H1 (cell line): Measurements from ENCODE around the gene RIPOR3. TPM values are rescaled to one million over a fixed set of nuclear protein-coding genes. Genes with fewer than 3 reads are reported as not detected.

Experiments
- CBX5 ChIP-seq: fragments of 300-800, 300-1000 bp; sonication (generic); IDR thresholded peaks from 2 replicates; pipeline ENCODE4 v1.7.1; 2016; ENCODE audit warnings: antibody characterized with exemption, low read length, low read depth
- CEBPB ChIP-seq: IDR thresholded peaks from 2 replicates; pipeline ENCODE4 v1.6.1; 2012; ENCODE audit warnings: low read depth, low read length
- KDM5A ChIP-seq: fragments of 200-600 bp; IDR thresholded peaks from 2 replicates; pipeline ENCODE4 v1.7.1; 2012; ENCODE audit warnings: mild to moderate bottlenecking, low read length, inconsistent platforms, mixed read lengths
- RAD21 ChIP-seq, 2 experiments: IDR thresholded peaks in 1 of 2; conservative IDR thresholded peaks in 1 of 2; 2 replicates each; pipeline ENCODE4 v1.6.1; 2011; ENCODE audit warnings: low read depth in 2 of 2, low read length in 2 of 2, improper control_type of control experiment in 1 of 2, inconsistent platforms in 1 of 2, mild to moderate bottlenecking in 1 of 2, moderate library complexity in 1 of 2
- RFX5 ChIP-seq: IDR thresholded peaks from 2 replicates; pipeline ENCODE4 v1.6.1; 2011; ENCODE audit warnings: low read depth, low read length, improper control_type of control experiment, borderline replicate concordance
- TBP ChIP-seq: IDR thresholded peaks from 2 replicates; pipeline ENCODE4 v1.6.1; 2011; ENCODE audit warnings: low read depth, low read length, improper control_type of control experiment
- polyA plus RNA-seq, 7 experiments: library from polyadenylated mRNA; depleted of rRNA in 3 of 7; stranded (reverse) in 5 of 7; unstranded in 2 of 7; fragments of >200 nt in 5 of 7; fragments of 200-250 nt in 2 of 7; gene quantifications; 1 replicate in 5 of 7; 2 replicates in 1 of 7; 4 replicates in 1 of 7; pipeline versions ENCODE4 v1.2.1 to v1.2.3, GENCODE V29; 2011 to 2013; ENCODE audit warnings: missing spikeins in 2 of 7, mixed read lengths in 2 of 7
- total RNA-seq: library from RNA; stranded (reverse); fragmentation: NEBNext Ultra II Directional; extraction: Animal tissue kit (Norgen Biotek cat#: 25700); gene quantifications from 2 replicates; pipeline ENCODE4 v1.2.1, GENCODE V29; 2021
- TF ChIP-seq, protein P1 (sequence below): fragments of 300-600 bp; sonication (generic); IDR thresholded peaks from 2 replicates; pipeline ENCODE4 v1.7.1; 2012; ENCODE audit warnings: low read length, moderate library complexity, mild to moderate bottlenecking, inconsistent platforms; ENCODE audit not compliant: insufficient replicate concordance
- TF ChIP-seq, protein P2 (sequence below), 3 experiments: IDR thresholded peaks; 1 replicate in 2 of 3; 2 replicates in 1 of 3; pipeline versions ENCODE4 v1.5.1 to v1.6.1; 2011; ENCODE audit warnings: low read length in 3 of 3, mild to moderate bottlenecking in 3 of 3, inconsistent platforms in 2 of 3, low read depth in 1 of 3, moderate library complexity in 1 of 3; ENCODE audit not compliant: insufficient read depth in 1 of 3; ENCODE audit errors: control extremely low read depth in 1 of 3

The RIPOR3 gene
- total and polyA plus RNA-seq, 2 of the 8 experiments (the other 6 are each of a cell fraction or from before 2014, with no cell fraction given) = 3.6 to 4.5 TPM

DNA sequence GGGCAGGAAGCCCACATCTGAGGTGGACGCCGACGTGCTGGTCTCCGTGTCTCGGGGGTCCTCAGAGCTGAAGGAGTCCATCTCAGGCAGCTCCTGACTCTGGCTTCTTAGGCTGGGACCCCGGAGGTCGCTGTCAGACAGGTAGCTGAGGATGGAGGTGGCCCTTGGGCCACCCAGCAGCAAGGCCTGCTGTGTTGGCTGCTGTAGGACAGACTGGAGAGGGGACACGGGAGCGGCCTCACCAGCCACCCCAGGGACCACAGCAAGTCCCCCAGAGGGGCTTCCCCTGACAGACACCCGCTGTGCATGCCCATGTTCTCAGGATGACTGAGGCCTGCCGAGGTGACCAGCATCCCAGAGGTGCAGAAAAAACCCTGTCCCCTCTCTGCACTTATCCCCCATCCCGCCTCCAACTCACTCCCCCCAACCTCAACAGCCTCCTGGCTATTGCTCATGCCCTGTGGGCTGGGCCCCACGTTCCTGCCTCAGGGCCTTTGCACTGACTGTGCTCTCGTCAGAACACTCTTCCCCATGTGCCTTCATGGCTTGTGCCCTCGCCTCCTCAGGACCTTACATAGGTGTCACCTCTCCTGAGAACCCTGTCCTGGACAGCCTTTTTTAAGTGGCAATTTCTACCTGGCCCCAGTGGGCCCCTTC is 88.8 kb downstream of the RIPOR3 start (continued):
- TF ChIP-seq, protein P1, sequence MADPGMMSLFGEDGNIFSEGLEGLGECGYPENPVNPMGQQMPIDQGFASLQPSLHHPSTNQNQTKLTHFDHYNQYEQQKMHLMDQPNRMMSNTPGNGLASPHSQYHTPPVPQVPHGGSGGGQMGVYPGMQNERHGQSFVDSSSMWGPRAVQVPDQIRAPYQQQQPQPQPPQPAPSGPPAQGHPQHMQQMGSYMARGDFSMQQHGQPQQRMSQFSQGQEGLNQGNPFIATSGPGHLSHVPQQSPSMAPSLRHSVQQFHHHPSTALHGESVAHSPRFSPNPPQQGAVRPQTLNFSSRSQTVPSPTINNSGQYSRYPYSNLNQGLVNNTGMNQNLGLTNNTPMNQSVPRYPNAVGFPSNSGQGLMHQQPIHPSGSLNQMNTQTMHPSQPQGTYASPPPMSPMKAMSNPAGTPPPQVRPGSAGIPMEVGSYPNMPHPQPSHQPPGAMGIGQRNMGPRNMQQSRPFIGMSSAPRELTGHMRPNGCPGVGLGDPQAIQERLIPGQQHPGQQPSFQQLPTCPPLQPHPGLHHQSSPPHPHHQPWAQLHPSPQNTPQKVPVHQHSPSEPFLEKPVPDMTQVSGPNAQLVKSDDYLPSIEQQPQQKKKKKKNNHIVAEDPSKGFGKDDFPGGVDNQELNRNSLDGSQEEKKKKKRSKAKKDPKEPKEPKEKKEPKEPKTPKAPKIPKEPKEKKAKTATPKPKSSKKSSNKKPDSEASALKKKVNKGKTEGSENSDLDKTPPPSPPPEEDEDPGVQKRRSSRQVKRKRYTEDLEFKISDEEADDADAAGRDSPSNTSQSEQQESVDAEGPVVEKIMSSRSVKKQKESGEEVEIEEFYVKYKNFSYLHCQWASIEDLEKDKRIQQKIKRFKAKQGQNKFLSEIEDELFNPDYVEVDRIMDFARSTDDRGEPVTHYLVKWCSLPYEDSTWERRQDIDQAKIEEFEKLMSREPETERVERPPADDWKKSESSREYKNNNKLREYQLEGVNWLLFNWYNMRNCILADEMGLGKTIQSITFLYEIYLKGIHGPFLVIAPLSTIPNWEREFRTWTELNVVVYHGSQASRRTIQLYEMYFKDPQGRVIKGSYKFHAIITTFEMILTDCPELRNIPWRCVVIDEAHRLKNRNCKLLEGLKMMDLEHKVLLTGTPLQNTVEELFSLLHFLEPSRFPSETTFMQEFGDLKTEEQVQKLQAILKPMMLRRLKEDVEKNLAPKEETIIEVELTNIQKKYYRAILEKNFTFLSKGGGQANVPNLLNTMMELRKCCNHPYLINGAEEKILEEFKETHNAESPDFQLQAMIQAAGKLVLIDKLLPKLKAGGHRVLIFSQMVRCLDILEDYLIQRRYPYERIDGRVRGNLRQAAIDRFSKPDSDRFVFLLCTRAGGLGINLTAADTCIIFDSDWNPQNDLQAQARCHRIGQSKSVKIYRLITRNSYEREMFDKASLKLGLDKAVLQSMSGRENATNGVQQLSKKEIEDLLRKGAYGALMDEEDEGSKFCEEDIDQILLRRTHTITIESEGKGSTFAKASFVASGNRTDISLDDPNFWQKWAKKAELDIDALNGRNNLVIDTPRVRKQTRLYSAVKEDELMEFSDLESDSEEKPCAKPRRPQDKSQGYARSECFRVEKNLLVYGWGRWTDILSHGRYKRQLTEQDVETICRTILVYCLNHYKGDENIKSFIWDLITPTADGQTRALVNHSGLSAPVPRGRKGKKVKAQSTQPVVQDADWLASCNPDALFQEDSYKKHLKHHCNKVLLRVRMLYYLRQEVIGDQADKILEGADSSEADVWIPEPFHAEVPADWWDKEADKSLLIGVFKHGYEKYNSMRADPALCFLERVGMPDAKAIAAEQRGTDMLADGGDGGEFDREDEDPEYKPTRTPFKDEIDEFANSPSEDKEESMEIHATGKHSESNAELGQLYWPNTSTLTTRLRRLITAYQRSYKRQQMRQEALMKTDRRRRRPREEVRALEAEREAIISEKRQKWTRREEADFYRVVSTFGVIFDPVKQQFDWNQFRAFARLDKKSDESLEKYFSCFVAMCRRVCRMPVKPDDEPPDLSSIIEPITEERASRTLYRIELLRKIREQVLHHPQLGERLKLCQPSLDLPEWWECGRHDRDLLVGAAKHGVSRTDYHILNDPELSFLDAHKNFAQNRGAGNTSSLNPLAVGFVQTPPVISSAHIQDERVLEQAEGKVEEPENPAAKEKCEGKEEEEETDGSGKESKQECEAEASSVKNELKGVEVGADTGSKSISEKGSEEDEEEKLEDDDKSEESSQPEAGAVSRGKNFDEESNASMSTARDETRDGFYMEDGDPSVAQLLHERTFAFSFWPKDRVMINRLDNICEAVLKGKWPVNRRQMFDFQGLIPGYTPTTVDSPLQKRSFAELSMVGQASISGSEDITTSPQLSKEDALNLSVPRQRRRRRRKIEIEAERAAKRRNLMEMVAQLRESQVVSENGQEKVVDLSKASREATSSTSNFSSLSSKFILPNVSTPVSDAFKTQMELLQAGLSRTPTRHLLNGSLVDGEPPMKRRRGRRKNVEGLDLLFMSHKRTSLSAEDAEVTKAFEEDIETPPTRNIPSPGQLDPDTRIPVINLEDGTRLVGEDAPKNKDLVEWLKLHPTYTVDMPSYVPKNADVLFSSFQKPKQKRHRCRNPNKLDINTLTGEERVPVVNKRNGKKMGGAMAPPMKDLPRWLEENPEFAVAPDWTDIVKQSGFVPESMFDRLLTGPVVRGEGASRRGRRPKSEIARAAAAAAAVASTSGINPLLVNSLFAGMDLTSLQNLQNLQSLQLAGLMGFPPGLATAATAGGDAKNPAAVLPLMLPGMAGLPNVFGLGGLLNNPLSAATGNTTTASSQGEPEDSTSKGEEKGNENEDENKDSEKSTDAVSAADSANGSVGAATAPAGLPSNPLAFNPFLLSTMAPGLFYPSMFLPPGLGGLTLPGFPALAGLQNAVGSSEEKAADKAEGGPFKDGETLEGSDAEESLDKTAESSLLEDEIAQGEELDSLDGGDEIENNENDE = no peak
- TF ChIP-seq KDM5A (no peak), CEBPB (no peak), RAD21 (IDR thresholded peaks at IDR 0.05 in 1 of 2, conservative IDR thresholded peaks at IDR 0.05 in 1 of 2; ENCODE audit: low read depth in 2 of 2, low read length in 2 of 2) (no peak), CBX5 (no peak), TBP (no peak), RFX5 (no peak)
- TF ChIP-seq, protein P2, sequence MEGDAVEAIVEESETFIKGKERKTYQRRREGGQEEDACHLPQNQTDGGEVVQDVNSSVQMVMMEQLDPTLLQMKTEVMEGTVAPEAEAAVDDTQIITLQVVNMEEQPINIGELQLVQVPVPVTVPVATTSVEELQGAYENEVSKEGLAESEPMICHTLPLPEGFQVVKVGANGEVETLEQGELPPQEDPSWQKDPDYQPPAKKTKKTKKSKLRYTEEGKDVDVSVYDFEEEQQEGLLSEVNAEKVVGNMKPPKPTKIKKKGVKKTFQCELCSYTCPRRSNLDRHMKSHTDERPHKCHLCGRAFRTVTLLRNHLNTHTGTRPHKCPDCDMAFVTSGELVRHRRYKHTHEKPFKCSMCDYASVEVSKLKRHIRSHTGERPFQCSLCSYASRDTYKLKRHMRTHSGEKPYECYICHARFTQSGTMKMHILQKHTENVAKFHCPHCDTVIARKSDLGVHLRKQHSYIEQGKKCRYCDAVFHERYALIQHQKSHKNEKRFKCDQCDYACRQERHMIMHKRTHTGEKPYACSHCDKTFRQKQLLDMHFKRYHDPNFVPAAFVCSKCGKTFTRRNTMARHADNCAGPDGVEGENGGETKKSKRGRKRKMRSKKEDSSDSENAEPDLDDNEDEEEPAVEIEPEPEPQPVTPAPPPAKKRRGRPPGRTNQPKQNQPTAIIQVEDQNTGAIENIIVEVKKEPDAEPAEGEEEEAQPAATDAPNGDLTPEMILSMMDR (IDR thresholded peaks at IDR 0.05; ENCODE audit: control extremely low read depth in 1 of 3, insufficient read depth in 1 of 3, low read depth in 1 of 3, low read length in 3 of 3) = no peak
